GM19463 (cell line): Measurements from ENCODE around the gene PPY.
"Not testable (repeated sequence)": the region's sequence is repeated elsewhere in the genome, so short reads cannot be mapped to it uniquely, and the experiment has no call there.

Source experiments
- ATAC-seq: cut with Tn5 transposase; IDR thresholded peaks from one replicate; pipeline ENCODE4 v1.9.1; 2021; ENCODE audit warnings: mild to moderate bottlenecking, moderate library complexity; ENCODE audit not compliant: unreplicated experiment

Gene PPY

GRCh38 chr17:43907425-43907981 is 34.8 kb downstream of the PPY start, which contains the start of gene MPP2:
Gene MPP2 (minus strand): TSS chr17:43907536. CDS start chr17:43904460, 3,076 bp downstream.
- ATAC-seq = no peak

GRCh38 chr17:43906951-43907424 is 35.3 kb downstream of the PPY start:
- ATAC-seq = no peak

- no peak for ATAC-seq
Observed at GRCh38 chr17:43905985-43906852, 36.1 kb downstream of the PPY start.

GRCh38 chr17:43905400-43905984 is 36.8 kb downstream of the PPY start:
- no peak for ATAC-seq

GRCh38 chr17:43901861-43902589 is 40.3 kb downstream of the PPY start:
- no peak for ATAC-seq

- ATAC-seq = no peak
Observed at GRCh38 chr17:43900858-43901754, 41.2 kb downstream of the PPY start.

- ATAC-seq = no peak
Observed at GRCh38 chr17:43900183-43900857, 42.0 kb downstream of the PPY start.

GRCh38 chr17:43898446-43898845 is 43.8 kb downstream of the PPY start:
- no peak for ATAC-seq

- ATAC-seq = no peak
Observed at GRCh38 chr17:43897831-43898230, 44.4 kb downstream of the PPY start.

GRCh38 chr17:43894494-43894893 is 47.8 kb downstream of the PPY start:
- ATAC-seq = not testable (repeated sequence)

GRCh38 chr17:43892647-43892952 is 49.7 kb downstream of the PPY start:
- ATAC-seq = no peak

- no peak for ATAC-seq
Observed at GRCh38 chr17:43891851-43892646, 50.2 kb downstream of the PPY start.
